H1 (cell line): ENCODE data around the gene ACTL10. TPM values are rescaled to one million over a fixed set of nuclear protein-coding genes. Genes with fewer than 3 reads are reported as not detected.

Experiments
- CTCF ChIA-PET: fragments of 300-600 bp; sonication (Branson Sonifier 250); formaldehyde crosslinking; loops from one replicate; lab custom pipeline; 2021; ENCODE audit not compliant: partially characterized antibody; lab: Charles Lee
- POLR2A ChIA-PET: fragments of 300-600 bp; sonication (Branson Sonifier 250); formaldehyde crosslinking; loops from one replicate; lab custom pipeline; 2021; ENCODE audit warnings: inconsistent platforms; ENCODE audit not compliant: partially characterized antibody; lab: Charles Lee
- DNase-seq, 2 experiments: peaks; one replicate each; pipeline versions ENCODE4 v3.0.0 to v3.0.0-alpha.2; 2010 to 2022; ENCODE audit warnings: low spot score in 2 of 2, low read depth in 1 of 2, mixed read lengths in 1 of 2
- FAIRE-seq: peaks from 2 replicates; lab custom pipeline; 2011; peaks lifted over from hg19 to GRCh38; lab: Jason Lieb, UNC
- H2AFZ ChIP-seq: 2 replicates; pipeline ENCODE4 v1.8.1; 2012; ENCODE audit warnings: low read length, inconsistent platforms
- H2AK5ac ChIP-seq: 2 replicates; pipeline ENCODE4 v1.6.1; 2013; ENCODE audit warnings: low read depth, low read length
- H2BK120ac ChIP-seq: replicated peaks from 2 replicates; pipeline ENCODE3; 2013; ENCODE audit warnings: low read depth, low read length, inconsistent platforms
- H2BK12ac ChIP-seq: 2 replicates; pipeline ENCODE4 v1.6.1; 2013; ENCODE audit warnings: low read depth, low read length
- H2BK15ac ChIP-seq: 2 replicates; pipeline ENCODE4 v1.6.1; 2013; ENCODE audit warnings: low read length
- H2BK20ac ChIP-seq: 2 replicates; pipeline ENCODE4 v1.6.1; 2013; ENCODE audit warnings: low read length
- H2BK5ac ChIP-seq: 2 replicates; pipeline ENCODE4 v1.6.1; 2013; ENCODE audit warnings: low read depth, low read length
- H3K14ac ChIP-seq: 2 replicates; pipeline ENCODE4 v1.6.1; 2013; ENCODE audit warnings: inconsistent platforms; ENCODE audit not compliant: insufficient read length
- H3K18ac ChIP-seq: 2 replicates; pipeline ENCODE4 v1.6.1; 2013; ENCODE audit warnings: low read length; ENCODE audit errors: extremely low read depth
- H3K23ac ChIP-seq: 2 replicates; pipeline ENCODE4 v1.6.1; 2013; ENCODE audit warnings: inconsistent platforms; ENCODE audit not compliant: insufficient read length
- H3K23me2 ChIP-seq: 2 replicates; pipeline ENCODE4 v1.6.1; 2013; ENCODE audit warnings: low read depth, low read length
- H3K27ac ChIP-seq: 2 replicates; pipeline ENCODE4 v1.6.1; 2011; ENCODE audit warnings: low read depth, low read length, inconsistent platforms
- H3K27me3 ChIP-seq, 4 experiments: replicated peaks in 1 of 4; 1 replicate in 1 of 4; 2 replicates in 3 of 4; pipeline versions ENCODE4 v1.6.1 to v1.8.1; 2011 to 2013; ENCODE audit warnings: low read length in 3 of 4, mild to moderate bottlenecking in 3 of 4, inconsistent platforms in 2 of 4, mixed read lengths in 2 of 4, moderate library complexity in 1 of 4; ENCODE audit not compliant: control insufficient read depth in 3 of 4, insufficient read depth in 3 of 4; ENCODE audit errors: extremely low read depth in 1 of 4
- H3K36me3 ChIP-seq, 4 experiments: 2 replicates each; pipeline versions ENCODE4 v1.6.1 to v1.8.1; 2011 to 2013; ENCODE audit warnings: mild to moderate bottlenecking in 4 of 4, low read length in 3 of 4, moderate library complexity in 2 of 4, control low read depth in 1 of 4, inconsistent platforms in 1 of 4; ENCODE audit not compliant: insufficient read depth in 4 of 4, control insufficient read depth in 2 of 4
- H3K4ac ChIP-seq: replicated peaks from 2 replicates; pipeline ENCODE3; 2013; ENCODE audit warnings: low read length, low read depth, mixed read lengths, inconsistent platforms; ENCODE audit not compliant: insufficient read length
- H3K4me1 ChIP-seq, 4 experiments: replicated peaks in 1 of 4; 1 replicate in 1 of 4; 2 replicates in 3 of 4; pipeline versions ENCODE4 v1.6.1 to v1.8.1; 2011 to 2013; ENCODE audit warnings: low read length in 3 of 4, inconsistent platforms in 2 of 4, mixed read lengths in 1 of 4; ENCODE audit not compliant: insufficient read depth in 4 of 4, control insufficient read depth in 3 of 4
- H3K4me2 ChIP-seq, 2 experiments: 2 replicates each; pipeline versions ENCODE4 v1.6.1 to v1.8.1; 2011 to 2013; ENCODE audit warnings: low read depth in 2 of 2, low read length in 2 of 2, control low read depth in 1 of 2, inconsistent platforms in 1 of 2, mild to moderate bottlenecking in 1 of 2; ENCODE audit not compliant: insufficient read depth in 1 of 2
- H3K4me3 ChIP-seq, 4 experiments: fragments of 200-600, 300-600 bp in 1 of 4; sonication (generic), shearing (Covaris generic), sonication (Bioruptor Twin) in 1 of 4; 2 replicates each; pipeline versions ENCODE4 v1.5.1 to v1.8.1; 2011 to 2016; ENCODE audit warnings: low read length in 4 of 4, low read depth in 3 of 4, control low read depth in 2 of 4, inconsistent platforms in 2 of 4, mild to moderate bottlenecking in 2 of 4, mixed read lengths in 1 of 4, moderate library complexity in 1 of 4; ENCODE audit not compliant: insufficient read depth in 2 of 4; ENCODE audit errors: extremely low read depth in 1 of 4
- H3K56ac ChIP-seq: replicated peaks from 2 replicates; pipeline ENCODE3; 2013; ENCODE audit warnings: low read depth, mild to moderate bottlenecking, mixed read lengths, low read length, inconsistent platforms; ENCODE audit not compliant: insufficient read length
- H3K79me1 ChIP-seq: 2 replicates; pipeline ENCODE4 v1.6.1; 2013; ENCODE audit warnings: low read depth, low read length, control low read depth
- H3K79me2 ChIP-seq, 2 experiments: 2 replicates each; pipeline versions ENCODE4 v1.6.1 to v1.8.1; 2012 to 2013; ENCODE audit warnings: low read length in 2 of 2, mild to moderate bottlenecking in 2 of 2, inconsistent platforms in 1 of 2; ENCODE audit not compliant: insufficient read depth in 2 of 2, control insufficient read depth in 1 of 2
- H3K9ac ChIP-seq, 4 experiments: replicated peaks in 1 of 4; 1 replicate in 1 of 4; 2 replicates in 3 of 4; pipeline versions ENCODE4 v1.6.1 to v1.8.1; 2011 to 2013; ENCODE audit warnings: low read depth in 3 of 4, low read length in 3 of 4, control low read depth in 2 of 4, mild to moderate bottlenecking in 2 of 4, moderate library complexity in 2 of 4, inconsistent platforms in 1 of 4; ENCODE audit errors: extremely low read depth in 1 of 4
- H3K9me3 ChIP-seq, 2 experiments: 2 replicates each; pipeline versions ENCODE4 v1.6.1 to v1.8.1; 2012 to 2013; ENCODE audit warnings: mild to moderate bottlenecking in 2 of 2, moderate library complexity in 2 of 2, control low read depth in 1 of 2, inconsistent platforms in 1 of 2, low read depth in 1 of 2, low read length in 1 of 2, mixed read lengths in 1 of 2; ENCODE audit not compliant: insufficient read depth in 2 of 2
- H4K20me1 ChIP-seq, 2 experiments: replicated peaks in 1 of 2; 2 replicates each; pipeline versions ENCODE3 to v1.8.1; 2011 to 2013; ENCODE audit warnings: inconsistent platforms in 2 of 2, low read length in 2 of 2, mild to moderate bottlenecking in 1 of 2; ENCODE audit not compliant: insufficient read depth in 2 of 2, control insufficient read depth in 1 of 2
- H4K5ac ChIP-seq: 2 replicates; pipeline ENCODE4 v1.6.1; 2013; ENCODE audit warnings: low read length, low read depth, mixed read lengths, inconsistent platforms; ENCODE audit not compliant: insufficient read length
- H4K8ac ChIP-seq: 2 replicates; pipeline ENCODE4 v1.8.0; 2013; ENCODE audit warnings: mild to moderate bottlenecking, moderate library complexity, low read length, inconsistent platforms; ENCODE audit not compliant: insufficient read depth; ENCODE audit errors: extremely low read depth
- H4K91ac ChIP-seq: replicated peaks from 2 replicates; pipeline ENCODE3; 2013; ENCODE audit warnings: low read length, mixed read lengths, inconsistent platforms; ENCODE audit not compliant: insufficient read length
- POLR2AphosphoS5 ChIP-seq: IDR thresholded peaks from 2 replicates; pipeline ENCODE4 v1.6.1; 2011; ENCODE audit warnings: low read depth, low read length
- SP1 ChIP-seq: IDR thresholded peaks from 2 replicates; pipeline ENCODE4 v1.6.1; 2011; ENCODE audit warnings: low read depth, low read length
- WGBS, 2 experiments: shearing (Covaris generic) in 1 of 2; methylation state at CpG; one replicate each; pipeline versions ENCODE4 v1.1.6 to v1.1.7; 2013 to 2015; ENCODE audit warnings: low lambda C conversion rate in 2 of 2, mixed read lengths in 2 of 2, inconsistent platforms in 1 of 2, low coverage in 1 of 2, missing lambda C conversion rate in 1 of 2; ENCODE audit not compliant: insufficient replicate concordance in 2 of 2, insufficient coverage in 1 of 2, insufficient read length in 1 of 2; ENCODE audit errors: extremely low coverage in 1 of 2, missing lambda C conversion rate in 1 of 2; 5-methylcytosine and 5-hydroxymethylcytosine counted together
- polyA plus RNA-seq, 7 experiments: library from polyadenylated mRNA; depleted of rRNA in 3 of 7; stranded (reverse) in 5 of 7; unstranded in 2 of 7; fragments of >200 nt in 5 of 7; fragments of 200-250 nt in 2 of 7; gene quantifications; 1 replicate in 5 of 7; 2 replicates in 1 of 7; 4 replicates in 1 of 7; pipeline versions ENCODE4 v1.2.1 to v1.2.3, GENCODE V29; 2011 to 2013; ENCODE audit warnings: missing spikeins in 2 of 7, mixed read lengths in 2 of 7
- total RNA-seq: library from RNA; stranded (reverse); fragmentation: NEBNext Ultra II Directional; extraction: Animal tissue kit (Norgen Biotek cat#: 25700); gene quantifications from 2 replicates; pipeline ENCODE4 v1.2.1, GENCODE V29; 2021

Gene ACTL10
- total and polyA plus RNA-seq, 2 of the 8 experiments (the other 6 are each of a cell fraction or from before 2014, with no cell fraction given): 0.26 TPM; not detected in 1

GRCh38 chr20:33677991-33678702 lies 11.4 kb downstream of the ACTL10 start:
- Histone ChIP-seq H4K5ac (no peak overlapping the region), H2BK5ac (no peak overlapping the region), H3K4me1 (peaks cover 0 to 13% (median 6%) of the 10 kb centered on the region in 4 experiments; a peak in 4 of 7 replicates), H4K8ac (no peak overlapping the region; the same call in 1 of the 2 replicates), H3K18ac (no peak overlapping the region), H3K27me3 (no peaks in the 10 kb centered on the region), H2BK120ac (no peak overlapping the region), H2BK20ac (no peak overlapping the region), H3K23ac (no peak overlapping the region), H2BK15ac (no peak overlapping the region), H2BK12ac (no peak overlapping the region), H3K9me3 (no peaks in the 10 kb centered on the region), H3K79me1 (peaks cover 7% of the 10 kb centered on the region), H3K56ac (no peak overlapping the region), H3K79me2 (peaks cover 0 to 26% of the 10 kb centered on the region in 2 experiments; a peak in 2 of 4 replicates), H4K91ac (no peak overlapping the region), H3K23me2 (peaks cover 13% of the 10 kb centered on the region), H3K4me3 (no peak overlapping the region), H2AK5ac (no peak overlapping the region), H3K14ac (no peak overlapping the region), H3K4me2 (no peak overlapping the region), H3K36me3 (peaks cover 19 to 36% (median 32%) of the 10 kb centered on the region in 4 experiments; a peak in 6 of 8 replicates), H3K9ac (no peak overlapping the region), H3K4ac (no peak overlapping the region), H3K27ac (no peak overlapping the region), H2AFZ (no peak overlapping the region), H4K20me1 (peaks cover 12 to 49% of the 10 kb centered on the region in 2 experiments)
- TF ChIP-seq SP1 (no peak), POLR2AphosphoS5 (peak; percentile 49; the same call in 1 of the 2 replicates)
- WGBS, 2 experiments: 97% methylated on average over 15 of the region's 15 CpGs; no CpG with 5 or more reads in 1 of the 2 experiments
- no peak for FAIRE-seq
- DNase-seq: no peak
- ChIA-PET POLR2A (interaction anchor here (0.6 to 14.0 kb wide), 5 partner anchors 9 to 358 kb away, joined by 3 to 245 read pairs (median 5); partner anchors contain the start of genes ACTL10, C20orf144, NECAB3 and PXMP4), CTCF (interaction anchor here (1.2 to 1.9 kb wide), 2 partner anchors 9 to 24 kb away, joined by 4 to 9 read pairs; no protein-coding TSS in a partner anchor)
